RWPE1 (cell line): Measurements from ENCODE around the gene RALGDS.
A peak's percentile ranks its signal among the peaks of the same experiment; 100 is the strongest.
"Not testable (repeated sequence)": the region's sequence is repeated elsewhere in the genome, so short reads cannot be mapped to it uniquely, and the experiment has no call there.

ENCODE experiments used
- CTCF ChIA-PET: fragments of 350-600 bp; sonication (Branson Sonifier 250); formaldehyde crosslinking; extraction: SDS; loops from one replicate; lab custom pipeline; 2021; lab: Yijun Ruan, JAX
- POLR2A ChIA-PET: fragments of 400-600 bp; formaldehyde crosslinking; extraction: SDS; loops from one replicate; lab custom pipeline; 2020; ENCODE audit warnings: antibody characterized with exemption; ENCODE audit not compliant: low non-redundant PET; lab: Yijun Ruan, JAX
- DNase-seq: peaks from one replicate; pipeline ENCODE4 v3.0.0; 2012; ENCODE audit warnings: low spot score
- H3K27ac ChIP-seq: fragments of 450-650 bp; 2 replicates; pipeline ENCODE4 v1.5.1; 2017
- CTCF ChIP-seq: fragments of 450-650 bp; conservative IDR thresholded peaks from 2 replicates; pipeline ENCODE4 v1.5.1; 2017; ENCODE audit warnings: low read depth, mild to moderate bottlenecking

The RALGDS gene

GRCh38 chr9:133071484-133072150 is 49.4 kb downstream of the RALGDS start:
- peak overlapping the region; percentile 4; the same call in 1 of the 2 replicates for H3K27ac ChIP-seq
- TF ChIP-seq CTCF = no peak
- ChIA-PET CTCF (interaction anchor here (0.8 kb wide), 1 partner anchor 32 kb away, joined by 4 read pairs; no protein-coding TSS in a partner anchor), POLR2A (no interaction called here)
- no peak for DNase-seq

GRCh38 chr9:133070985-133071384 is 50.1 kb downstream of the RALGDS start:
- DNase-seq, POLR2A ChIA-PET, CTCF ChIA-PET: not testable (repeated sequence)
- H3K27ac ChIP-seq = peak overlapping the region; percentile 12; the same call in 1 of the 2 replicates

GRCh38 chr9:133070500-133070961 is 50.5 kb downstream of the RALGDS start:
- POLR2A ChIA-PET, DNase-seq, CTCF ChIA-PET: not testable (repeated sequence)
- H3K27ac ChIP-seq = peak overlapping the region; percentile 12; the same call in 1 of the 2 replicates

- CTCF ChIA-PET = interaction anchor here (0.6 to 1.9 kb wide), 5 partner anchors 7 to 133 kb away, joined by 3 to 8 read pairs (median 6); no protein-coding TSS in a partner anchor
- POLR2A ChIA-PET = not testable (repeated sequence)
These were observed 52.6 kb downstream of the RALGDS start for GRCh38 chr9:133068431-133068830.

GRCh38 chr9:133067813-133068212 is 53.2 kb downstream of the RALGDS start:
- CTCF ChIA-PET = interaction anchor here (0.6 to 1.9 kb wide), 5 partner anchors 8 to 134 kb away, joined by 3 to 8 read pairs (median 6); no protein-coding TSS in a partner anchor
- DNase-seq = peak; percentile 84
- H3K27ac ChIP-seq = peak overlapping the region; percentile 83
- POLR2A ChIA-PET = no interaction called here
- no peak for TF ChIP-seq CTCF

More at GRCh38 chr9:133068431-133068830, 52.6 kb downstream of the RALGDS start:
- peak overlapping the region; percentile 83 for H3K27ac ChIP-seq
- DNase-seq = not testable (repeated sequence)

GRCh38 chr9:133067006-133067405 is 54.0 kb downstream of the RALGDS start:
- no peak for DNase-seq
- H3K27ac ChIP-seq = peak overlapping the region; percentile 83
- TF ChIP-seq CTCF = no peak
- ChIA-PET POLR2A (no interaction called here), CTCF (interaction anchor here (1.5 to 1.9 kb wide), 4 partner anchors 8 to 77 kb away, joined by 4 to 8 read pairs (median 6); no protein-coding TSS in a partner anchor)

GRCh38 chr9:133066181-133066983 is 54.7 kb downstream of the RALGDS start:
- CTCF ChIA-PET = interaction anchor here (0.6 to 1.9 kb wide), 5 partner anchors 9 to 173 kb away, joined by 3 to 6 read pairs (median 4); no protein-coding TSS in a partner anchor
- POLR2A ChIA-PET = interaction anchor here (0.6 kb wide), 1 partner anchor 88 kb away, joined by 3 read pairs; no protein-coding TSS in a partner anchor
- H3K27ac ChIP-seq = peak overlapping the region; percentile 83
- no peak for TF ChIP-seq CTCF
- no peak for DNase-seq
